HCT116 (cell line): ENCODE results near the gene BICDL2. TPM values are rescaled to one million over a fixed set of nuclear protein-coding genes. Genes with fewer than 3 reads are reported as not detected.

ENCODE experiments used
- ATAC-seq: fragments of 200-7000 bp; cut with Tn5 transposase; 2 replicates; pipeline ENCODE4 v1.9.1; 2020; ENCODE audit warnings: mild to moderate bottlenecking, moderate library complexity
- BruUV-seq: library from RNA; stranded (reverse); fragments of 400-500 nt; replicated peaks from 2 replicates; lab custom pipeline; 2021; lab: Mats Ljungman, UMichigan
- CTCF ChIA-PET: fragments of 300-600 bp; sonication (Branson Sonifier 250); formaldehyde crosslinking; loops from one replicate; lab custom pipeline; 2021; ENCODE audit warnings: antibody characterized with exemption; lab: Charles Lee
- POLR2A ChIA-PET: fragments of 300-600, 350-600 bp; sonication (Branson Sonifier 250); formaldehyde crosslinking; loops from one replicate; lab custom pipeline; 2021; ENCODE audit warnings: antibody characterized with exemption; lab: Charles Lee
- RAD21 ChIA-PET, 2 experiments: fragments of 300-600 bp; sonication (Branson Sonifier 250); formaldehyde crosslinking; loops; one replicate each; lab custom pipeline; 2023; ENCODE audit warnings: low total read pairs in 2 of 2; ENCODE audit not compliant: uncharacterized antibody in 2 of 2, unreplicated experiment in 2 of 2, low non-redundant PET in 1 of 2; lab: Charles Lee
- DNase-seq: peaks from one replicate; pipeline ENCODE4 v3.0.0-alpha.2; 2010; ENCODE audit warnings: low read depth, low spot score
- H2AFZ ChIP-seq: fragments of 200-600 bp; shearing (Covaris generic), sonication (generic); 2 replicates; pipeline ENCODE4 v1.6.1; 2017; ENCODE audit warnings: low read depth, mixed run types, mixed read lengths, antibody characterized with exemption, low read length; ENCODE audit not compliant: poor library complexity, severe bottlenecking
- H3K27ac ChIP-seq: 2 replicates; pipeline ENCODE4 v1.5.1; 2012; ENCODE audit warnings: low read depth, low read length
- H3K27me3 ChIP-seq: fragments of 200-600 bp; sonication (generic); 2 replicates; pipeline ENCODE4 v1.6.1; 2016; ENCODE audit warnings: mixed run types, low read length, mixed read lengths; ENCODE audit not compliant: insufficient read depth
- H3K36me3 ChIP-seq, 2 experiments: fragments of 200-500 bp in 1 of 2; fragments of 200-600 bp in 1 of 2; sonication (Bioruptor generic) in 1 of 2; sonication (generic) in 1 of 2; 2 replicates each; pipeline versions ENCODE4 v1.5.1 to v1.6.1; 2014 to 2016; ENCODE audit warnings: low read length in 2 of 2, inconsistent platforms in 1 of 2, mixed read lengths in 1 of 2, mixed run types in 1 of 2; ENCODE audit not compliant: insufficient read depth in 2 of 2, control insufficient read depth in 1 of 2
- H3K4me1 ChIP-seq, 2 experiments: fragments of 200-600 bp in 1 of 2; sonication (generic) in 1 of 2; 2 replicates each; pipeline versions ENCODE4 v1.5.1 to v1.6.1; 2012 to 2017; ENCODE audit warnings: low read length in 2 of 2, inconsistent platforms in 1 of 2, mild to moderate bottlenecking in 1 of 2, mixed read lengths in 1 of 2, mixed run types in 1 of 2, moderate library complexity in 1 of 2; ENCODE audit not compliant: insufficient read depth in 2 of 2, control insufficient read depth in 1 of 2
- H3K4me2 ChIP-seq: fragments of 200-600 bp; sonication (generic); 2 replicates; pipeline ENCODE4 v1.6.1; 2017; ENCODE audit warnings: mixed run types, low read length, mixed read lengths
- H3K4me3 ChIP-seq, 2 experiments: fragments of 200-600 bp in 1 of 2; sonication (generic) in 1 of 2; replicated peaks in 1 of 2; 2 replicates each; pipeline ENCODE4 v1.5.1; 2011 to 2016; ENCODE audit warnings: low read length in 2 of 2, control low read depth in 1 of 2, low read depth in 1 of 2, mild to moderate bottlenecking in 1 of 2, mixed read lengths in 1 of 2, mixed run types in 1 of 2
- H3K79me2 ChIP-seq: fragments of 200-600 bp; sonication (generic); 2 replicates; pipeline ENCODE4 v1.6.1; 2017; ENCODE audit warnings: mild to moderate bottlenecking, mixed run types, low read length, moderate library complexity, mixed read lengths; ENCODE audit not compliant: insufficient read depth
- H3K9ac ChIP-seq: fragments of 200-600 bp; sonication (generic); 2 replicates; pipeline ENCODE4 v1.6.1; 2016; ENCODE audit warnings: low read length, mixed read lengths
- H3K9me2 ChIP-seq: fragments of 200-600 bp; sonication (generic), shearing (Covaris generic); 2 replicates; pipeline ENCODE4 v1.6.1; 2017; ENCODE audit warnings: mixed run types, mild to moderate bottlenecking, moderate library complexity; ENCODE audit not compliant: insufficient read depth
- H3K9me3 ChIP-seq, 2 experiments: fragments of 200-500 bp in 1 of 2; fragments of 200-600 bp in 1 of 2; sonication (Bioruptor generic) in 1 of 2; sonication (generic) in 1 of 2; 2 replicates each; pipeline ENCODE4 v1.6.1; 2014 to 2017; ENCODE audit warnings: low read length in 2 of 2, mixed read lengths in 2 of 2, inconsistent platforms in 1 of 2, low read depth in 1 of 2, mild to moderate bottlenecking in 1 of 2, mixed run types in 1 of 2, moderate library complexity in 1 of 2; ENCODE audit not compliant: control insufficient read depth in 1 of 2, insufficient read depth in 1 of 2
- H4K20me1 ChIP-seq: fragments of 200-600 bp; sonication (generic), shearing (Covaris generic); 2 replicates; pipeline ENCODE4 v1.6.1; 2017; ENCODE audit warnings: mixed run types, mild to moderate bottlenecking, moderate library complexity; ENCODE audit not compliant: insufficient read depth
- CBX3 ChIP-seq: IDR thresholded peaks from 2 replicates; pipeline ENCODE4 v1.6.1; 2012; ENCODE audit warnings: low read depth
- CEBPB ChIP-seq: IDR thresholded peaks from 2 replicates; pipeline ENCODE4 v1.6.1; 2012; ENCODE audit warnings: low read depth
- CTCF ChIP-seq, 3 experiments: fragments of 200-600 bp in 1 of 3; sonication (generic) in 1 of 3; IDR thresholded peaks in 2 of 3; conservative IDR thresholded peaks in 1 of 3; 2 replicates each; pipeline ENCODE4 v1.5.1; 2012 to 2017; ENCODE audit warnings: low read depth in 2 of 3, low read length in 2 of 3, antibody characterized with exemption in 1 of 3, borderline replicate concordance in 1 of 3, control low read depth in 1 of 3, mild to moderate bottlenecking in 1 of 3, mixed read lengths in 1 of 3, mixed run types in 1 of 3, moderate library complexity in 1 of 3; ENCODE audit not compliant: insufficient read depth in 1 of 3
- JUND ChIP-seq: IDR thresholded peaks from 2 replicates; pipeline ENCODE4 v1.6.1; 2012
- MAX ChIP-seq: IDR thresholded peaks from 2 replicates; pipeline ENCODE4 v1.6.1; 2012
- REST ChIP-seq: IDR thresholded peaks from 2 replicates; pipeline ENCODE4 v1.6.1; 2012; ENCODE audit warnings: low read depth
- SP1 ChIP-seq: IDR thresholded peaks from 2 replicates; pipeline ENCODE4 v1.6.1; 2012; ENCODE audit warnings: low read depth
- SRF ChIP-seq: IDR thresholded peaks from 2 replicates; pipeline ENCODE4 v1.6.1; 2012; ENCODE audit warnings: low read depth
- YY1 ChIP-seq: IDR thresholded peaks from 2 replicates; pipeline ENCODE4 v1.6.1; 2011; ENCODE audit warnings: low read length, low read depth, moderate library complexity, mild to moderate bottlenecking; ENCODE audit not compliant: insufficient replicate concordance; ENCODE audit errors: extremely low read depth
- ZNF274 ChIP-seq: fragments of 200-500 bp; sonication (Bioruptor generic); IDR thresholded peaks from 2 replicates; pipeline ENCODE4 v1.6.1; 2014; ENCODE audit warnings: mild to moderate bottlenecking, low read depth, low read length, inconsistent platforms
- intact Hi-C: fragments of 100-400 bp; cut with micrococcal nuclease; formaldehyde crosslinking; loops from 2 replicates; pipeline ENCODE4 v1.10.0; 2022
- total RNA-seq: library from RNA; stranded (reverse); gene quantifications from one replicate; pipeline ENCODE4 v1.2.1, GENCODE V29; 2021; ENCODE audit not compliant: unreplicated experiment

BICDL2 gene
- total RNA-seq, 1 experiment from 2014 or later: 21.3 TPM

- no peak for DNase-seq
- no peak for TF ChIP-seq JUND
- TF ChIP-seq MAX: no peak
- TF ChIP-seq REST: no peak
- TF ChIP-seq SRF: no peak
- no peak for TF ChIP-seq SP1
- no peak for TF ChIP-seq YY1
- no peak for TF ChIP-seq CBX3
- TF ChIP-seq CTCF (IDR thresholded peaks at IDR 0.05 in 2 of 3, conservative IDR thresholded peaks at IDR 0.05 in 1 of 3; ENCODE audit: borderline replicate concordance in 1 of 3, insufficient read depth in 1 of 3, low read depth in 2 of 3, low read length in 2 of 3): no peak
- no peak for TF ChIP-seq CEBPB
- no peak for TF ChIP-seq ZNF274
- Histone ChIP-seq H3K9ac (no peak overlapping the region), H3K4me3 (no peak overlapping the region), H3K36me3 (no peaks in the 10 kb centered on the region; a peak in 1 of 4 replicates), H3K9me2 (no peaks in the 10 kb centered on the region), H3K4me2 (no peak overlapping the region), H3K27ac (no peak overlapping the region), H2AFZ (no peak overlapping the region), H3K79me2 (no peaks in the 10 kb centered on the region), H3K9me3 (no peaks in the 10 kb centered on the region), H3K27me3 (no peaks in the 10 kb centered on the region), H3K4me1 (peaks cover 12 to 42% of the 10 kb centered on the region in 2 experiments; a peak in 3 of 4 replicates), H4K20me1 (no peaks in the 10 kb centered on the region)
- ChIA-PET POLR2A (interaction anchor here (2.2 kb wide), 1 partner anchor 9 kb away, joined by 12 read pairs; the partner anchor contains the start of genes HCFC1R1 and THOC6), RAD21 (no interaction called here), CTCF (interaction anchor here (1.0 to 3.5 kb wide), 6 partner anchors 10 to 126 kb away, joined by 3 to 39 read pairs (median 8); partner anchors contain the start of genes HCFC1R1, THOC6 and TNFRSF12A)
- intact Hi-C loops: no loop called here
- ATAC-seq: no peak
- BruUV-seq: no TSS peak
Measured at GRCh38 chr16:3032624-3033023, 4.1 kb downstream of the BICDL2 start.
